B cell (primary cell): Measurements from ENCODE around the gene CA9. TPM values are rescaled to one million over a fixed set of nuclear protein-coding genes. Genes with fewer than 3 reads are reported as not detected.
"Not testable (repeated sequence)": the region's sequence is repeated elsewhere in the genome, so short reads cannot be mapped to it uniquely, and the experiment has no call there.

ENCODE experiments used
- ATAC-seq: fragments of 200-7000 bp; cut with Tn5 transposase; one replicate; pipeline ENCODE4 v1.10.0; 2021; ENCODE audit warnings: low read depth, mild to moderate bottlenecking, moderate number of reproducible peaks, moderate library complexity
- CTCF ChIA-PET: fragments of 350-600 bp; sonication (Branson Sonifier 250); formaldehyde crosslinking; loops from one replicate; lab custom pipeline; 2021; ENCODE audit warnings: antibody characterized with exemption, inconsistent platforms; lab: Charles Lee
- POLR2A ChIA-PET: fragments of 350-600 bp; sonication (Branson Sonifier 250); formaldehyde crosslinking; loops from one replicate; lab custom pipeline; 2021; ENCODE audit warnings: antibody characterized with exemption; lab: Charles Lee
- DNase-seq: peaks from one replicate; pipeline ENCODE4 v3.0.0; 2013
- H2AFZ ChIP-seq: 2 replicates; pipeline ENCODE4 v1.6.1; 2012; ENCODE audit warnings: mild to moderate bottlenecking, low read depth, low read length; ENCODE audit not compliant: insufficient read depth, poor library complexity, severe bottlenecking
- H3K27ac ChIP-seq, 2 donors: 1 replicate in 1 of 2; 2 replicates in 1 of 2; pipeline ENCODE4 v1.5.1; 2012 to 2013; ENCODE audit warnings: low read length in 2 of 2, mild to moderate bottlenecking in 2 of 2, moderate library complexity in 1 of 2
- H3K27me3 ChIP-seq, 4 experiments: fragments of 200-600 bp in 1 of 4; sonication (generic) in 1 of 4; replicated peaks in 1 of 4; 1 replicate in 2 of 4; 2 replicates in 2 of 4; pipeline versions ENCODE4 v1.6.1 to v1.7.0; 2013 to 2016; ENCODE audit warnings: low read length in 3 of 4, mild to moderate bottlenecking in 2 of 4, mixed read lengths in 1 of 4, moderate library complexity in 1 of 4; ENCODE audit not compliant: insufficient read depth in 4 of 4, control insufficient read depth in 3 of 4; ENCODE audit errors: control extremely low read depth in 1 of 4
- H3K36me3 ChIP-seq, 2 experiments: replicated peaks in 1 of 2; 1 replicate in 1 of 2; 2 replicates in 1 of 2; pipeline versions ENCODE4 v1.6.1 to v1.7.1; 2013; ENCODE audit warnings: low read length in 1 of 2; ENCODE audit not compliant: insufficient read depth in 2 of 2, control insufficient read depth in 1 of 2; ENCODE audit errors: control extremely low read depth in 1 of 2, extremely low read depth in 1 of 2
- H3K4me1 ChIP-seq, 2 donors: fragments of 200-600 bp in 1 of 2; sonication (generic) in 1 of 2; 1 replicate in 1 of 2; 2 replicates in 1 of 2; pipeline versions ENCODE4 v1.5.1 to v1.6.1; 2013 to 2017; ENCODE audit warnings: low read length in 2 of 2; ENCODE audit not compliant: control insufficient read depth in 2 of 2, insufficient read depth in 2 of 2
- H3K4me2 ChIP-seq: replicated peaks from 2 replicates; pipeline ENCODE3; 2012; ENCODE audit warnings: mild to moderate bottlenecking, low read depth, low read length; ENCODE audit not compliant: poor library complexity, severe bottlenecking
- H3K4me3 ChIP-seq, 5 experiments: fragments of 200-600 bp in 1 of 5; sonication (generic) in 1 of 5; 1 replicate in 3 of 5; 2 replicates in 2 of 5; pipeline versions ENCODE4 v1.5.1 to v1.7.0; 2011 to 2016; ENCODE audit warnings: low read length in 4 of 5, mild to moderate bottlenecking in 4 of 5, low read depth in 2 of 5, control low read depth in 1 of 5, moderate library complexity in 1 of 5; ENCODE audit not compliant: insufficient read depth in 1 of 5; ENCODE audit errors: control extremely low read depth in 1 of 5, extremely low read depth in 1 of 5
- H3K79me2 ChIP-seq: fragments of 200-600 bp; sonication (generic); one replicate; pipeline ENCODE4 v1.6.0; 2016; ENCODE audit warnings: low read length; ENCODE audit not compliant: control insufficient read depth, insufficient read depth
- H3K9ac ChIP-seq: fragments of 200-600 bp; sonication (generic); 2 replicates; pipeline ENCODE4 v1.6.1; 2017; ENCODE audit warnings: mild to moderate bottlenecking, low read length, moderate library complexity
- H3K9me3 ChIP-seq, 3 donors: one replicate each; pipeline versions ENCODE4 v1.6.1 to v1.7.1; 2013; ENCODE audit warnings: low read length in 2 of 3; ENCODE audit not compliant: control insufficient read depth in 2 of 3, insufficient read depth in 1 of 3; ENCODE audit errors: control extremely low read depth in 1 of 3
- H4K20me1 ChIP-seq: 2 replicates; pipeline ENCODE4 v1.6.0; 2012; ENCODE audit warnings: mild to moderate bottlenecking, low read length; ENCODE audit not compliant: insufficient read depth, control insufficient read depth, poor library complexity, severe bottlenecking
- H3K27ac Mint-ChIP-seq: one replicate; pipeline ENCODE4 v1.8.0; 2021; ENCODE audit warnings: mixed read lengths
- H3K27me3 Mint-ChIP-seq: one replicate; pipeline ENCODE4 v1.8.0; 2021; ENCODE audit warnings: mixed read lengths
- H3K4me1 Mint-ChIP-seq: one replicate; pipeline ENCODE4 v1.8.0; 2021; ENCODE audit warnings: mixed read lengths
- H3K4me3 Mint-ChIP-seq: one replicate; pipeline ENCODE4 v1.8.0; 2021; ENCODE audit warnings: mixed read lengths
- H3K9me3 Mint-ChIP-seq: one replicate; pipeline ENCODE4 v1.8.0; 2022; ENCODE audit warnings: mixed read lengths; ENCODE audit not compliant: insufficient read depth
- EZH2 ChIP-seq: IDR thresholded peaks from 2 replicates; pipeline ENCODE4 v1.6.1; 2012; ENCODE audit warnings: borderline replicate concordance, low read depth, mild to moderate bottlenecking, moderate library complexity, low read length; ENCODE audit not compliant: insufficient read depth, poor library complexity, severe bottlenecking
- WGBS: methylation state at CpG from one replicate; pipeline ENCODE4 v1.1.5; 2013; ENCODE audit warnings: missing lambda C conversion rate; ENCODE audit not compliant: insufficient coverage; 5-methylcytosine and 5-hydroxymethylcytosine counted together
- intact Hi-C: fragments of 100-400 bp; cut with micrococcal nuclease; formaldehyde crosslinking; loops from one replicate; pipeline ENCODE4 v1.10.0; 2022
- polyA plus RNA-seq: library from polyadenylated mRNA; depleted of rRNA; stranded (reverse); fragments of >200 nt; gene quantifications from 2 replicates; pipeline ENCODE4 v1.2.3, GENCODE V29; 2012
- total RNA-seq, 2 donors: library from RNA; stranded (reverse); fragments of 120-200 nt in 1 of 2; gene quantifications; 1 replicate in 1 of 2; 2 replicates in 1 of 2; pipeline versions ENCODE4 v1.2.3 to v1.2.4, GENCODE V29; 2013 to 2022
- TF ChIP-seq, protein P1 (sequence below): fragments of 200-600 bp; IDR thresholded peaks from one replicate; pipeline ENCODE4 v1.8.0; 2022; ENCODE audit warnings: antibody characterized with exemption, mild to moderate bottlenecking

CA9 gene
- total and polyA plus RNA-seq, 2 donors (not counting 1 experiment from before 2014, with no cell fraction given): not detected

DNA sequence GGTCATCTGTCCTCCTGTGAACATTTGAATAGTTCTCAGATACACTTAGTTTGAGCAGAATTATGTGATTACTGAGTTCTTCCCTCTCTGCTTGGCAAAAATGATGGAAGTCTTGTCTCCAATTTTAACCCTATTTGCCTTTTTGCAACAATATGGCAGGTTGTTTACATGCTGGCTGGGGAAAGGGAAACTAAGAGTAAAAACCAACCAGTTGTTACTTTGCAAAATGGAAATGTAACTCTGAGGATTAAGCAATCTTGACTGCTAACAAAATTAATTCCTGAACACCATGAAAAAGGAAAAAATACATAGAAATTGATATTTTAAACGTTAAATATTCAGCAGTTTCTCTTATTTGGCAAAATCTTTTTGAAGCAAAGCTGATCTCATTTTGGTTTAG, 34.1 kb upstream of the CA9 start:
- intact Hi-C loops: no loop called here
- ChIA-PET POLR2A (interaction anchor here (0.8 to 2.1 kb wide), 4 partner anchors 17 to 117 kb away, joined by 4 to 15 read pairs (median 5); partner anchors contain the start of genes CCDC107, CD72 and RMRP), CTCF (interaction anchor here (0.6 to 15.0 kb wide), 8 partner anchors 8 to 105 kb away, joined by 3 to 357 read pairs (median 5); partner anchors contain the start of genes CCDC107, CD72, RMRP and SIT1)
- Histone ChIP-seq H3K9ac (no peak overlapping the region), H4K20me1 (no peaks in the 10 kb centered on the region), H3K79me2 (peaks cover 46% of the 10 kb centered on the region), H3K4me3 (no peak overlapping the region), H3K4me2 (peak overlapping the region; percentile 35), H3K27me3 (no peaks in the 10 kb centered on the region), H2AFZ (no peak overlapping the region), H3K9me3 (peaks cover 0 to 3% (median 0%) of the 10 kb centered on the region in 3 donors), H3K36me3 (peaks cover 0 to 12% of the 10 kb centered on the region in 2 experiments), H3K27ac (peak overlapping the region; percentile 88 to 95), H3K4me1 (peaks cover 89 to 98% of the 10 kb centered on the region in 2 donors)
- Mint-ChIP-seq H3K4me3 (peak overlapping the region; percentile 51), H3K27me3 (no peaks in the 10 kb centered on the region), H3K27ac (peak overlapping the region; percentile 88), H3K9me3 (no peaks in the 10 kb centered on the region), H3K4me1 (peaks cover 86% of the 10 kb centered on the region)
- no CpG with 5 or more reads among the region's 1 CpG for WGBS
- ATAC-seq: no peak
- TF ChIP-seq, protein P1, sequence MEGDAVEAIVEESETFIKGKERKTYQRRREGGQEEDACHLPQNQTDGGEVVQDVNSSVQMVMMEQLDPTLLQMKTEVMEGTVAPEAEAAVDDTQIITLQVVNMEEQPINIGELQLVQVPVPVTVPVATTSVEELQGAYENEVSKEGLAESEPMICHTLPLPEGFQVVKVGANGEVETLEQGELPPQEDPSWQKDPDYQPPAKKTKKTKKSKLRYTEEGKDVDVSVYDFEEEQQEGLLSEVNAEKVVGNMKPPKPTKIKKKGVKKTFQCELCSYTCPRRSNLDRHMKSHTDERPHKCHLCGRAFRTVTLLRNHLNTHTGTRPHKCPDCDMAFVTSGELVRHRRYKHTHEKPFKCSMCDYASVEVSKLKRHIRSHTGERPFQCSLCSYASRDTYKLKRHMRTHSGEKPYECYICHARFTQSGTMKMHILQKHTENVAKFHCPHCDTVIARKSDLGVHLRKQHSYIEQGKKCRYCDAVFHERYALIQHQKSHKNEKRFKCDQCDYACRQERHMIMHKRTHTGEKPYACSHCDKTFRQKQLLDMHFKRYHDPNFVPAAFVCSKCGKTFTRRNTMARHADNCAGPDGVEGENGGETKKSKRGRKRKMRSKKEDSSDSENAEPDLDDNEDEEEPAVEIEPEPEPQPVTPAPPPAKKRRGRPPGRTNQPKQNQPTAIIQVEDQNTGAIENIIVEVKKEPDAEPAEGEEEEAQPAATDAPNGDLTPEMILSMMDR: no peak
- TF ChIP-seq EZH2: no peak
- no peak for DNase-seq

DNA sequence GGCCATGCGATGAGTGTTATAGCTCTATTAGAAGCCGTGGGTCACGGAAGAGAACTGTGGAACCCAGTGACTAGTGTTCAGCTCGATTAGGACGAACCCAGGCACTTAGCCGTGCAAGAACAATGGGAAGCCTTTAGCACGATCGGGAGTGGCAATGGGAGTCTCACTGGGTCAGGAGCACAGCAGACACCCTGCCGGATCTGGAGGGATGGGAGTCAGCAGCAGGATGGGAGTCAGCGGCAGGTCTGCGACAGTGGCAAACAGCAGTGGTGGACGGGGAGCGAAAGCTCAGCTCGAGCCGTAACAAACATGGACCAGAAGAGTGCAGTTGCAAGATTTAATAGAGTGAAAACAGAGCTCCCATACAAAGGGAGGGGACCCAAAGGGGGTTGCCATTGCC, 33.3 kb upstream of the CA9 start:
- H3K27me3 Mint-ChIP-seq, H2AFZ ChIP-seq, H3K9ac ChIP-seq, ATAC-seq, H4K20me1 ChIP-seq, DNase-seq, H3K9me3 ChIP-seq, H3K4me3 ChIP-seq, intact Hi-C loops, H3K27me3 ChIP-seq, H3K9me3 Mint-ChIP-seq: not testable (repeated sequence)
- Mint-ChIP-seq H3K4me1 (peaks cover 82% of the 10 kb centered on the region), H3K4me3 (peak overlapping the region; percentile 29), H3K27ac (peak overlapping the region; percentile 64)
- POLR2A ChIA-PET: interaction anchor here (0.7 kb wide), 1 partner anchor 13 kb away, joined by 4 read pairs; no protein-coding TSS in a partner anchor
- peak overlapping the region in 1 of 2 donors; percentile 95 for H3K27ac ChIP-seq
- H3K36me3 ChIP-seq: peaks cover 0 to 12% of the 10 kb centered on the region in 2 experiments
- peaks cover 89 to 98% of the 10 kb centered on the region in 2 donors for H3K4me1 ChIP-seq
- H3K4me2 ChIP-seq: peak overlapping the region; percentile 23
- H3K79me2 ChIP-seq: peaks cover 51% of the 10 kb centered on the region
- CTCF ChIA-PET: interaction anchor here (1.1 to 15.0 kb wide), 6 partner anchors 7 to 26 kb away, joined by 3 to 357 read pairs (median 5); partner anchors contain the start of genes CCDC107, CD72, RMRP and SIT1
- WGBS: over 99% methylated on average over 15 of the region's 15 CpGs

DNA sequence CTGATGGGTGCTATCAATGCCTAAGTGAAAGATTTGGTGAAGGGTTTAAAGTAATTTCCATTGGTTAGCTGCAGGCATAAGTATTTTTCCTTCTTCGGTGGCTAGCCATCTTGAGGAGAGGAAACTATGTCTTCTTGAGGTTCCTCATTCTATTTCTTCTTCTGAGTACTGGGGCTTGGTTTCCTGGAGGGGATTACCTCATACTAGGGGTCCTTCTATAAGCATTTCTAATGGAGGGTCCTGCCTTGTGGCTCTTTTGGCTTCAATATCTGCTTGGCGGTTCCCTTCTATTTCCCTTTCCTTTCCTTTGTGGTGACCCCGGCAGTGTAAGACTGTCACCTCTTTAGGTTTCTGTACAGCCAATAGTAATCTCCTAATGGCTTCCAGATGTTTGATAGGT, 32.2 kb upstream of the CA9 start:
- peak overlapping the region; percentile 54 for H3K4me3 Mint-ChIP-seq

More for the DNA sequence above, 32.2 kb upstream of the CA9 start:
- Histone ChIP-seq H2AFZ (peak overlapping the region; percentile 16), H3K4me1 (peaks cover 82 to 95% of the 10 kb centered on the region in 2 donors), H3K27ac (peak overlapping the region; percentile 54 to 62), H3K79me2 (peaks cover 51% of the 10 kb centered on the region), H3K4me3 (peak overlapping the region in 1 of 5 experiments; percentile 24), H3K36me3 (peaks cover 0 to 12% of the 10 kb centered on the region in 2 experiments)
- Mint-ChIP-seq H3K4me1 (peaks cover 80% of the 10 kb centered on the region), H3K27ac (peak overlapping the region; percentile 89)
- CTCF ChIA-PET: interaction anchor here (1.5 to 15.0 kb wide), 3 partner anchors 9 to 27 kb away, joined by 3 to 357 read pairs (median 6); partner anchors contain the start of genes CD72 and SIT1
- peak; percentile 27 for DNase-seq
- ATAC-seq, intact Hi-C loops, H4K20me1 ChIP-seq, H3K4me2 ChIP-seq, H3K9me3 ChIP-seq, H3K27me3 ChIP-seq, H3K27me3 Mint-ChIP-seq, H3K9me3 Mint-ChIP-seq, H3K9ac ChIP-seq, POLR2A ChIA-PET: not testable (repeated sequence)
- 83% methylated on average over 1 of the region's 3 CpGs for WGBS
